HepG2 (cell line): ENCODE results near the gene CACHD1. TPM values are rescaled to one million over a fixed set of nuclear protein-coding genes. Genes with fewer than 3 reads are reported as not detected.

Source experiments
- ATAC-seq: fragments of 200-7000 bp; cut with Tn5 transposase; 3 replicates; pipeline ENCODE4 v1.9.1; 2020; ENCODE audit warnings: mild to moderate bottlenecking, moderate library complexity
- BruUV-seq: library from RNA; stranded (reverse); fragments of 400-500 nt; replicated peaks from 2 replicates; lab custom pipeline; 2021; lab: Mats Ljungman, UMichigan
- CTCF ChIA-PET: fragments of 300-600 bp; formaldehyde crosslinking; extraction: SDS; loops from one replicate; lab custom pipeline; 2021; ENCODE audit warnings: low total read pairs, inconsistent platforms, low intra/inter-chr PET ratio; lab: Yijun Ruan, JAX
- POLR2A ChIA-PET: fragments of 350-600 bp; sonication (Branson Sonifier 250); formaldehyde crosslinking; loops from one replicate; lab custom pipeline; 2020; ENCODE audit warnings: antibody characterized with exemption, inconsistent platforms; lab: Yijun Ruan, JAX
- DNase-seq: peaks from one replicate; pipeline ENCODE4 v3.0.0-alpha.2; 2015; ENCODE audit warnings: low spot score
- FAIRE-seq: peaks from 3 replicates; lab custom pipeline; 2011; peaks lifted over from hg19 to GRCh38; lab: Jason Lieb, UNC
- H2AFZ ChIP-seq: one replicate; pipeline ENCODE4 v1.6.1; 2011; ENCODE audit warnings: low read length, inconsistent platforms
- H3K27ac ChIP-seq: fragments of 300-600 bp; 3 replicates; pipeline ENCODE4 v1.8.0; 2011; ENCODE audit warnings: mixed run types, mild to moderate bottlenecking, mixed read lengths, low read length, inconsistent platforms; ENCODE audit not compliant: insufficient read depth; ENCODE audit errors: extremely low read length
- H3K27me3 ChIP-seq, 2 experiments: fragments of 200-600 bp in 1 of 2; 2 replicates in 1 of 2; 3 replicates in 1 of 2; pipeline versions ENCODE4 v1.6.0 to v1.8.0; 2011; ENCODE audit warnings: low read length in 2 of 2, mild to moderate bottlenecking in 2 of 2, moderate library complexity in 2 of 2, inconsistent platforms in 1 of 2; ENCODE audit not compliant: insufficient read depth in 2 of 2, control insufficient read depth in 1 of 2
- H3K36me3 ChIP-seq, 2 experiments: fragments of 200-600 bp in 1 of 2; replicated peaks in 1 of 2; 2 replicates in 1 of 2; 3 replicates in 1 of 2; pipeline versions ENCODE4 v1.5.1 to v1.8.0; 2011; ENCODE audit warnings: low read length in 2 of 2, inconsistent platforms in 1 of 2; ENCODE audit not compliant: insufficient read depth in 2 of 2, control insufficient read depth in 1 of 2
- H3K4me1 ChIP-seq: 2 replicates; pipeline ENCODE4 v1.5.1; 2012; ENCODE audit warnings: low read length, inconsistent platforms; ENCODE audit not compliant: insufficient read depth
- H3K4me2 ChIP-seq: 2 replicates; pipeline ENCODE4 v1.6.0; 2011; ENCODE audit warnings: low read depth, low read length, inconsistent platforms
- H3K4me3 ChIP-seq, 3 experiments: fragments of 200-600 bp in 1 of 3; sonication (generic), shearing (Covaris generic) in 1 of 3; replicated peaks in 1 of 3; 2 replicates each; pipeline ENCODE4 v1.5.1; 2011 to 2016; ENCODE audit warnings: low read length in 3 of 3, inconsistent platforms in 2 of 3, low read depth in 2 of 3, mild to moderate bottlenecking in 2 of 3, control low read depth in 1 of 3, mixed read lengths in 1 of 3; ENCODE audit not compliant: insufficient read depth in 1 of 3
- H3K79me2 ChIP-seq: one replicate; pipeline ENCODE4 v1.6.1; 2011; ENCODE audit warnings: low read length, inconsistent platforms; ENCODE audit not compliant: insufficient read depth
- H3K9ac ChIP-seq: 2 replicates; pipeline ENCODE4 v1.6.0; 2011; ENCODE audit warnings: mild to moderate bottlenecking, low read depth, low read length, inconsistent platforms; ENCODE audit not compliant: insufficient read depth
- H3K9me3 ChIP-seq: 2 replicates; pipeline ENCODE4 v1.5.1; 2012; ENCODE audit warnings: mild to moderate bottlenecking, low read length
- H4K20me1 ChIP-seq: 2 replicates; pipeline ENCODE4 v1.6.0; 2011; ENCODE audit warnings: inconsistent platforms, mild to moderate bottlenecking, low read length, moderate library complexity; ENCODE audit not compliant: insufficient read depth
- MAF1 ChIP-seq: sonication (generic); formaldehyde crosslinking; IDR thresholded peaks from 2 replicates; pipeline ENCODE4 v1.5.0; 2020; ENCODE audit warnings: missing genetic modification reagents, borderline replicate concordance
- MAFF ChIP-seq: IDR thresholded peaks from 2 replicates; pipeline ENCODE4 v1.6.1; 2011; ENCODE audit warnings: low read depth, low read length, improper control_type of control experiment
- MAFK ChIP-seq, 2 experiments: IDR thresholded peaks in 1 of 2; conservative IDR thresholded peaks in 1 of 2; 2 replicates each; pipeline ENCODE4 v1.6.1; 2011; ENCODE audit warnings: improper control_type of control experiment in 2 of 2, low read length in 2 of 2
- RBM39 ChIP-seq: fragments of 200-400 bp; formaldehyde crosslinking; IDR thresholded peaks from one replicate; pipeline ENCODE4 v1.6.1; 2018; ENCODE audit warnings: antibody characterized with exemption, mild to moderate bottlenecking, low read depth, low read length; ENCODE audit not compliant: poor library complexity, severe bottlenecking
- SMAD1 ChIP-seq: sonication (generic); formaldehyde crosslinking; IDR thresholded peaks from 2 replicates; pipeline ENCODE4 v1.4.0; 2020; ENCODE audit warnings: missing genetic modification reagents, low read depth, mild to moderate bottlenecking, borderline replicate concordance
- TCF7 ChIP-seq: sonication (generic); IDR thresholded peaks from 2 replicates; pipeline ENCODE4 v1.6.1; 2016; ENCODE audit warnings: antibody characterized with exemption, low read depth
- ZNF17 ChIP-seq: sonication (generic); formaldehyde crosslinking; IDR thresholded peaks from 2 replicates; pipeline ENCODE4 v1.5.0; 2020; ENCODE audit warnings: mild to moderate bottlenecking, missing genetic modification reagents
- WGBS: methylation state at CpG from one replicate; pipeline ENCODE4 v1.1.6; 2017; ENCODE audit warnings: low lambda C conversion rate; 5-methylcytosine and 5-hydroxymethylcytosine counted together
- in situ Hi-C: cut with HindIII; loops from 2 replicates; pipeline ENCODE4 v1.10.0; 2017; ENCODE audit warnings: low pct_unique_long_range_greater_than_20kb; ENCODE audit not compliant: extremely low pct_ligation_motif_present
- intact Hi-C: fragments of 100-400 bp; cut with micrococcal nuclease; formaldehyde crosslinking; loops from one replicate; pipeline ENCODE4 v1.10.0; 2022; ENCODE audit not compliant: unreplicated experiment
- polyA plus RNA-seq, 8 experiments: library from polyadenylated mRNA; depleted of rRNA in 3 of 8; stranded (reverse) in 7 of 8; unstranded in 1 of 8; fragments of >200 nt; fragmentation: Illumina TruSeq in 4 of 8; extraction: Trizol in 4 of 8; gene quantifications; 2 replicates each; pipeline versions ENCODE4 v1.2.1 to v1.2.3, GENCODE V29; 2011 to 2016; ENCODE audit warnings: low read depth in 4 of 8, missing spikeins in 1 of 8, mixed read lengths in 1 of 8; ENCODE audit not compliant: insufficient read depth in 1 of 8
- total RNA-seq, 5 experiments: library from RNA; depleted of rRNA; stranded (reverse); fragments of >200 nt; fragmentation: Illumina TruSeq; extraction: Trizol; gene quantifications; 2 replicates each; pipeline ENCODE4 v1.2.3, GENCODE V29; 2016; ENCODE audit warnings: low read depth in 1 of 5
- TF ChIP-seq, protein P1 (sequence below): sonication (generic); formaldehyde crosslinking; conservative IDR thresholded peaks from 2 replicates; pipeline ENCODE4 v1.5.0; 2020; ENCODE audit warnings: missing genetic modification reagents
- TF ChIP-seq, protein P2 (sequence below): sonication (generic); formaldehyde crosslinking; IDR thresholded peaks from 2 replicates; pipeline ENCODE4 v1.5.0; 2020; ENCODE audit warnings: mild to moderate bottlenecking, missing genetic modification reagents, borderline replicate concordance

Gene CACHD1
- total and polyA plus RNA-seq, 2 of the 13 experiments (the other 11 are each of a cell fraction or from before 2014, with no cell fraction given), result 0.11 TPM; not detected in 1

DNA sequence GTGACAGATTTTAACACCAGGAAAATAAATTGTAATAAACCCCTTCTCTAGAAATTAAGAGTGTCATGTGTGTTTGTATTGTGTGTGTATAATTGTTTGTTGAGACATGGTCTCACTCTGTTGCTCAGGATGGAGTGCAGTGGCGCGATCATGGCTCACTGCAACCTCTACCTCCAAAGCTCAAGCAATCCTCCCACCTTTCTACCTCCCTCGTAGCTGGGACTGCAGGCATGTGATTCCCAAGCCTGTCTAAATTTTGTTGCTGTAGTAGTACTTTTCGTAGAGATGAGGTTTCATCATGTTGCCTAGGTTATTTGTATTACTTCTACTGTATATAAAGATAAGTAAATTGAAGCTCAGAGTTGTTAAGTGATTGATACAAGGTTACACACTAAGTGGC, 206.5 kb downstream of the CACHD1 start (continued):
- TF ChIP-seq TCF7 (no peak), MAF1 (CRISPR knock-in tag) (no peak), ZNF17 (no peak), SMAD1 (CRISPR knock-in tag) (no peak), RBM39 (no peak)
- TF ChIP-seq, protein P1, sequence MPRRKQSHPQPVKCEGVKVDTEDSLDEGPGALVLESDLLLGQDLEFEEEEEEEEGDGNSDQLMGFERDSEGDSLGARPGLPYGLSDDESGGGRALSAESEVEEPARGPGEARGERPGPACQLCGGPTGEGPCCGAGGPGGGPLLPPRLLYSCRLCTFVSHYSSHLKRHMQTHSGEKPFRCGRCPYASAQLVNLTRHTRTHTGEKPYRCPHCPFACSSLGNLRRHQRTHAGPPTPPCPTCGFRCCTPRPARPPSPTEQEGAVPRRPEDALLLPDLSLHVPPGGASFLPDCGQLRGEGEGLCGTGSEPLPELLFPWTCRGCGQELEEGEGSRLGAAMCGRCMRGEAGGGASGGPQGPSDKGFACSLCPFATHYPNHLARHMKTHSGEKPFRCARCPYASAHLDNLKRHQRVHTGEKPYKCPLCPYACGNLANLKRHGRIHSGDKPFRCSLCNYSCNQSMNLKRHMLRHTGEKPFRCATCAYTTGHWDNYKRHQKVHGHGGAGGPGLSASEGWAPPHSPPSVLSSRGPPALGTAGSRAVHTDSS (CRISPR knock-in tag), result no peak

DNA sequence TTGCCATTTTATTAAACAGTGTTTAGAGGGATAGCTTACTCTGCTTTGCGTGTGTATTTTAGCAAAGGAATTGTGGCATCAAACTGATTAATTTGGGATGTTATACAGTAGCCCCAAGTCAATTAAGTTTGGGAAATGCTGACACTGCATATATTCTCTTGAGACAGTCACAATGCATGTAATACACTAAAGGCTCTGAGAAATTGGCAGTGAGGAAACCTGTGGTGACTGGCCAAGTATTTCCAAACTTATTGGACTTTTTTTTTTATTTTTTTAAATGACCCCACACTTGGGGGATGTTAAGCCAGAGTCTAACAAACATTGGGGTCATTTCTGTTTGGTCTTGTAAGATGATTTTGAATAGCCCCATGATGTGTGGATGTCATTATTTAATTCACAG, 207.6 kb downstream of the CACHD1 start:
- DNase-seq (no peak), FAIRE-seq (no peak), ATAC-seq (no peak)
- no peaks in the 10 kb centered on the region for H3K36me3 ChIP-seq
- H3K79me2 ChIP-seq, result no peaks in the 10 kb centered on the region
- in situ Hi-C loops, result loop anchor here (10.0 kb wide), 1 partner anchor 413 kb away; no protein-coding TSS in a partner anchor
- H2AFZ ChIP-seq, result no peak overlapping the region
- no TSS peak for BruUV-seq
- H4K20me1 ChIP-seq, result no peaks in the 10 kb centered on the region
- 12% methylated on average over 1 of the region's 1 CpG for WGBS
- ChIA-PET CTCF (no interaction called here), POLR2A (no interaction called here)
- no peak overlapping the region for H3K4me2 ChIP-seq
- no peaks in the 10 kb centered on the region for H3K4me1 ChIP-seq
- no peak overlapping the region for H3K27ac ChIP-seq
- intact Hi-C loops, result loop anchor here (5.0 kb wide), 1 partner anchor 125 kb away; no protein-coding TSS in a partner anchor
- no peak overlapping the region for H3K4me3 ChIP-seq
- H3K9ac ChIP-seq, result no peak overlapping the region
- H3K27me3 ChIP-seq, result peaks cover 1 to 3% of the 10 kb centered on the region in 2 experiments; a peak in 1 of 5 replicates
- TF ChIP-seq MAFF (peak; percentile 97), MAFK (conservative IDR thresholded peaks at IDR 0.05 in 1 of 2, IDR thresholded peaks at IDR 0.05 in 1 of 2; ENCODE audit: low read length in 2 of 2) (peak; percentile 94 to 98)
- TF ChIP-seq, protein P2, sequence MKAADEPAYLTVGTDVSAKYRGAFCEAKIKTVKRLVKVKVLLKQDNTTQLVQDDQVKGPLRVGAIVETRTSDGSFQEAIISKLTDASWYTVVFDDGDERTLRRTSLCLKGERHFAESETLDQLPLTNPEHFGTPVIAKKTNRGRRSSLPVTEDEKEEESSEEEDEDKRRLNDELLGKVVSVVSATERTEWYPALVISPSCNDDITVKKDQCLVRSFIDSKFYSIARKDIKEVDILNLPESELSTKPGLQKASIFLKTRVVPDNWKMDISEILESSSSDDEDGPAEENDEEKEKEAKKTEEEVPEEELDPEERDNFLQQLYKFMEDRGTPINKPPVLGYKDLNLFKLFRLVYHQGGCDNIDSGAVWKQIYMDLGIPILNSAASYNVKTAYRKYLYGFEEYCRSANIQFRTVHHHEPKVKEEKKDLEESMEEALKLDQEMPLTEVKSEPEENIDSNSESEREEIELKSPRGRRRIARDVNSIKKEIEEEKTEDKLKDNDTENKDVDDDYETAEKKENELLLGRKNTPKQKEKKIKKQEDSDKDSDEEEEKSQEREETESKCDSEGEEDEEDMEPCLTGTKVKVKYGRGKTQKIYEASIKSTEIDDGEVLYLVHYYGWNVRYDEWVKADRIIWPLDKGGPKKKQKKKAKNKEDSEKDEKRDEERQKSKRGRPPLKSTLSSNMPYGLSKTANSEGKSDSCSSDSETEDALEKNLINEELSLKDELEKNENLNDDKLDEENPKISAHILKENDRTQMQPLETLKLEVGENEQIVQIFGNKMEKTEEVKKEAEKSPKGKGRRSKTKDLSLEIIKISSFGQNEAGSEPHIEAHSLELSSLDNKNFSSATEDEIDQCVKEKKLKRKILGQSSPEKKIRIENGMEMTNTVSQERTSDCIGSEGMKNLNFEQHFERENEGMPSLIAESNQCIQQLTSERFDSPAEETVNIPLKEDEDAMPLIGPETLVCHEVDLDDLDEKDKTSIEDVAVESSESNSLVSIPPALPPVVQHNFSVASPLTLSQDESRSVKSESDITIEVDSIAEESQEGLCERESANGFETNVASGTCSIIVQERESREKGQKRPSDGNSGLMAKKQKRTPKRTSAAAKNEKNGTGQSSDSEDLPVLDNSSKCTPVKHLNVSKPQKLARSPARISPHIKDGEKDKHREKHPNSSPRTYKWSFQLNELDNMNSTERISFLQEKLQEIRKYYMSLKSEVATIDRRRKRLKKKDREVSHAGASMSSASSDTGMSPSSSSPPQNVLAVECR (CRISPR knock-in tag), result no peak
- H3K9me3 ChIP-seq, result no peaks in the 10 kb centered on the region
